Natural killer cell (primary cell): ENCODE results near the gene MEN1. TPM values are rescaled to one million over a fixed set of nuclear protein-coding genes. Genes with fewer than 3 reads are reported as not detected.

ENCODE experiments used
- ATAC-seq, 3 donors: fragments of 150-1000 bp in 2 of 3; fragments of 200-7000 bp in 1 of 3; cut with Tn5 transposase; 1 replicate in 1 of 3; 2 replicates in 2 of 3; pipeline ENCODE4 v1.10.0; 2021; ENCODE audit warnings: mild to moderate bottlenecking in 2 of 3, moderate library complexity in 2 of 3
- DNase-seq, 2 donors: peaks; one replicate each; pipeline versions ENCODE4 v3.0.0 to v3.0.0-alpha.2; 2013 to 2021; ENCODE audit warnings: mixed read lengths in 1 of 2
- H3K27ac ChIP-seq: one replicate; pipeline ENCODE4 v1.5.1; 2013; ENCODE audit warnings: mild to moderate bottlenecking, low read length
- H3K27me3 ChIP-seq: one replicate; pipeline ENCODE4 v1.6.1; 2013; ENCODE audit warnings: low read length; ENCODE audit not compliant: control insufficient read depth, insufficient read depth
- H3K36me3 ChIP-seq: one replicate; pipeline ENCODE4 v1.6.1; 2013; ENCODE audit warnings: low read length; ENCODE audit not compliant: control insufficient read depth, insufficient read depth
- H3K4me1 ChIP-seq: one replicate; pipeline ENCODE4 v1.6.1; 2013; ENCODE audit warnings: low read length; ENCODE audit not compliant: control insufficient read depth, insufficient read depth
- H3K4me3 ChIP-seq: one replicate; pipeline ENCODE4 v1.5.1; 2013; ENCODE audit warnings: low read length
- H3K9me3 ChIP-seq: one replicate; pipeline ENCODE4 v1.6.1; 2013; ENCODE audit warnings: low read length; ENCODE audit not compliant: control insufficient read depth, insufficient read depth
- H3K27ac Mint-ChIP-seq, 2 donors: one replicate each; pipeline ENCODE4 v1.8.0; 2022; ENCODE audit warnings: mild to moderate bottlenecking in 2 of 2, mixed read lengths in 2 of 2, moderate library complexity in 1 of 2
- H3K27me3 Mint-ChIP-seq, 2 donors: one replicate each; pipeline ENCODE4 v1.8.0; 2022; ENCODE audit warnings: low read depth in 2 of 2, mixed read lengths in 2 of 2
- H3K36me3 Mint-ChIP-seq: one replicate; pipeline ENCODE4 v1.8.0; 2022; ENCODE audit warnings: mixed read lengths
- H3K4me1 Mint-ChIP-seq, 2 donors: one replicate each; pipeline ENCODE4 v1.8.0; 2022; ENCODE audit warnings: mixed read lengths in 2 of 2
- H3K4me3 Mint-ChIP-seq: one replicate; pipeline ENCODE4 v1.8.0; 2022; ENCODE audit warnings: mild to moderate bottlenecking, moderate library complexity, mixed read lengths
- H3K9me3 Mint-ChIP-seq, 2 donors: one replicate each; pipeline ENCODE4 v1.8.0; 2022; ENCODE audit warnings: mixed read lengths in 2 of 2
- WGBS: methylation state at CpG from one replicate; pipeline ENCODE4 v1.1.7; 2013; ENCODE audit warnings: missing lambda C conversion rate; ENCODE audit not compliant: insufficient coverage; 5-methylcytosine and 5-hydroxymethylcytosine counted together
- intact Hi-C: fragments of 100-400 bp; cut with micrococcal nuclease; formaldehyde crosslinking; loops from one replicate; pipeline ENCODE4 v1.14.2; 2022
- total RNA-seq, 4 donors: library from RNA; stranded (reverse); fragments of 120-200 nt in 1 of 4; gene quantifications; one replicate each; pipeline versions ENCODE4 v1.2.3 to v1.2.4, GENCODE V29; 2013 to 2022
- TF ChIP-seq, protein P1 (sequence below): fragments of 200-600 bp; IDR thresholded peaks from one replicate; pipeline ENCODE4 v1.8.0; 2022; ENCODE audit warnings: antibody characterized with exemption

Gene MEN1
- total RNA-seq, 3 donors from 2014 or later (not counting 1 experiment from before 2014, with no cell fraction given), result 29.3 to 42.2 (median 32.2) TPM

DNA sequence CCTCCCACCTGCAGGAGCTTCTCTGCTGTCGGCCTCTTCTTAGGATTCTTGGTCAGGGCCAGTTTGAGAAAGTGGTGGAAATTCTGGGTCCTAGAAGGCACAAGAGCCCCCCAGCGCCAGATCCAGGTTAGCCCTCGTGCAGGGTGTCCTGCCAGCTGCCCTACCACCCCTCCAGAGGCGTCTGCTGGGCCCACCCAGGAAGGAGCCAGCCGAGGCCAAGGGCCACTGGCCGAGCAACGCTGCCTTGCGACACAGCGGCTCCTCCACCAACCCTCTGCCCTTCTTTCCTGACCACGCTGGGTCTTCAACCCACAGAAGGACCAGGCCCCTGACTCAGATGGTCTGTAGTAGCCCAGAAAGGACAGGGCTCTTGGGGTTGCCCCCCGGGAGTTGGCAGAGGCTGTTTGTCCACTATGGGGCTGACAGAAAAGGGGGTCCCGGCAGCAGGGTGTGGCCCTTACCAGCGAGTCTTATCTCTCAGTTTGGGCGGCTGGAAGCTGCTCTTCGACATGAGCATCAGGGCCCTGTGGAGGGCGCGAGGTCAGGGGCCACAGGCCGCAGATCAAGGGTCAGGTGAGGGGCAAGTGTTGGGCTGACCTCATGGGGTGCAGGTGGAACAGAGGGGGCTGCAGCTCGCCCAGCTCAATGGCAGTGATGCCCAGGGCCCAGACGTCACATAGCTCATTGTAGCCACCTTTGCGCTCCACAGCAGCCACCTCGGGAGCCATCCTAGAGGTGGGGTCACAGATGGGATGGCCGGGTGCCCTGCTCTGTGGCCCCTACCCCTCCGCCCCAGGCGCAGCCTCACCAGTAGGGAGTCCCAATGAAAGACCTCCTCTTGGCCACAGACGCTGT, 9.8 kb downstream of the MEN1 start:
- peak overlapping the region; percentile 43 for H3K4me3 Mint-ChIP-seq
- H3K27me3 ChIP-seq, result no peaks in the 10 kb centered on the region
- H3K4me1 ChIP-seq, result peaks cover 42% of the 10 kb centered on the region
- DNase-seq (no peak), ATAC-seq (no peak)
- no peak overlapping the region for H3K4me3 ChIP-seq
- WGBS, result 82% methylated on average over 26 of the region's 26 CpGs
- no peaks in the 10 kb centered on the region for H3K9me3 Mint-ChIP-seq
- peak overlapping the region; percentile 25 for H3K27ac ChIP-seq
- H3K36me3 ChIP-seq, result peaks cover 25% of the 10 kb centered on the region
- intact Hi-C loops, result no loop called here
- no peaks in the 10 kb centered on the region for H3K27me3 Mint-ChIP-seq
- no peaks in the 10 kb centered on the region for H3K36me3 Mint-ChIP-seq
- TF ChIP-seq, protein P1, sequence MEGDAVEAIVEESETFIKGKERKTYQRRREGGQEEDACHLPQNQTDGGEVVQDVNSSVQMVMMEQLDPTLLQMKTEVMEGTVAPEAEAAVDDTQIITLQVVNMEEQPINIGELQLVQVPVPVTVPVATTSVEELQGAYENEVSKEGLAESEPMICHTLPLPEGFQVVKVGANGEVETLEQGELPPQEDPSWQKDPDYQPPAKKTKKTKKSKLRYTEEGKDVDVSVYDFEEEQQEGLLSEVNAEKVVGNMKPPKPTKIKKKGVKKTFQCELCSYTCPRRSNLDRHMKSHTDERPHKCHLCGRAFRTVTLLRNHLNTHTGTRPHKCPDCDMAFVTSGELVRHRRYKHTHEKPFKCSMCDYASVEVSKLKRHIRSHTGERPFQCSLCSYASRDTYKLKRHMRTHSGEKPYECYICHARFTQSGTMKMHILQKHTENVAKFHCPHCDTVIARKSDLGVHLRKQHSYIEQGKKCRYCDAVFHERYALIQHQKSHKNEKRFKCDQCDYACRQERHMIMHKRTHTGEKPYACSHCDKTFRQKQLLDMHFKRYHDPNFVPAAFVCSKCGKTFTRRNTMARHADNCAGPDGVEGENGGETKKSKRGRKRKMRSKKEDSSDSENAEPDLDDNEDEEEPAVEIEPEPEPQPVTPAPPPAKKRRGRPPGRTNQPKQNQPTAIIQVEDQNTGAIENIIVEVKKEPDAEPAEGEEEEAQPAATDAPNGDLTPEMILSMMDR, result no peak
- peak overlapping the region; percentile 46 to 76 for H3K27ac Mint-ChIP-seq
- no peaks in the 10 kb centered on the region for H3K9me3 ChIP-seq
- H3K4me1 Mint-ChIP-seq, result peaks cover 10 to 14% of the 10 kb centered on the region in 2 donors

DNA sequence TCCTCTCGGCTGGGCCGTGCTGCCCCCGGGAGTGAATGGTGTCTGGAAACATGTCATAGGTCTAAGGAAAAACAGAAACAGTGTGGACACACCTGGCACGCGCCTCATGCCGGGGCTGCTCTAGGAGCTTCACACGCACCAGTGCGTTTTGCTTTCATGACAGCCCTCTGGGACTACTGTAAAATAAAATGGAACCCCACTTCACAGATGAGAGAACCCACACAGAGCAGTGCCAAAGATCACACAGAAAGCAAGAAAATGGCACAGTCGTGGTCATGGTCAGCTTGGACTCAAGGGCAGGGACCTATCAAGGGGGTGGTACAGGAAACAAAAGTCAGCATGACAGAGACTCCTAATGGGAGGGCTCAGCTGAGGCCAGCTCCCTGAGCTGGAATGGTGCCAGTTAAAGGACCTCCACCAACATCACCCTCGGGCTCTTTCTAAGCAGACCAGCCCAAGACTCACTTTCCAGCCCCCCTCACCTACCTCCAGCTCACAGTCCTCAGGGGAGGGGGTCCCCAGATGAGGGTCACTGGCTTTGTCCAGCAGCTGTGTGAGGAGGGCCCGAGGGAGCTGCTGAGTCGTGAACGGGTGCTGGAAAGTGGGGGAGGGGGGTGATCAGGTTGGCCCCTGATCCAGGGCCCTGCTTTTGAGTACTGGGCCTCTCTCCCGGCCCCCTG, 10.6 kb downstream of the MEN1 start:
- intact Hi-C loops, result no loop called here
- TF ChIP-seq, protein P1, result no peak

DNA sequence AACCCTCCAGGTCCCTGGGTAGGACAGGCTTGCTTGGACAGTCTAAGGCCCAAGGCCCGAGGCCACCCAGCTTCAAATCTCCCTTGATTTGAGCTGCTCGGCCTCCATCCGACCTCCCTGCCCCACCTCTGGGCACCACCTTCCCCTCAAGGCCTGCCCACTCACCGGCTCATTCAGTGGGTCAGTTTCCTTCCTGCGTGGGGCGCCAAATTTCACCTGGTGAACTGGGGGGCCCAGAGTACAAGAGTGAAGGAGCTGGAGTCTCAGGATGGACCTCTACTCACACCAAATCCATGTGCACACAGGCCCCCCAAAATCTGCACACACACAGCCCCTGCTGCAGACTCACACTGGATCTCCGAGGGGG, 11.1 kb downstream of the MEN1 start:
- peaks cover 40% of the 10 kb centered on the region for H3K4me1 ChIP-seq
- Mint-ChIP-seq H3K36me3 (no peaks in the 10 kb centered on the region), H3K27me3 (no peaks in the 10 kb centered on the region)

More for the DNA sequence above, 10.6 kb downstream of the MEN1 start:
- H3K4me1 ChIP-seq, result peaks cover 42% of the 10 kb centered on the region
- peak overlapping the region in 1 of 2 donors; percentile 32 for H3K27ac Mint-ChIP-seq
- no peak overlapping the region for H3K4me3 Mint-ChIP-seq
- H3K9me3 Mint-ChIP-seq, result no peaks in the 10 kb centered on the region
- no peaks in the 10 kb centered on the region for H3K36me3 Mint-ChIP-seq
- WGBS, result 70% methylated on average over 14 of the region's 14 CpGs
- H3K27me3 ChIP-seq, result no peaks in the 10 kb centered on the region
- no peak overlapping the region for H3K27ac ChIP-seq
- H3K4me3 ChIP-seq, result no peak overlapping the region
- ATAC-seq (no peak), DNase-seq (no peak)
- no peaks in the 10 kb centered on the region for H3K27me3 Mint-ChIP-seq
- no peaks in the 10 kb centered on the region for H3K9me3 ChIP-seq
- peaks cover 10 to 14% of the 10 kb centered on the region in 2 donors for H3K4me1 Mint-ChIP-seq
- H3K36me3 ChIP-seq, result peaks cover 22% of the 10 kb centered on the region

More for the DNA sequence above, 11.1 kb downstream of the MEN1 start:
- intact Hi-C loops, result no loop called here
- Histone ChIP-seq H3K27ac (no peak overlapping the region), H3K4me3 (no peak overlapping the region), H3K36me3 (peaks cover 22% of the 10 kb centered on the region), H3K27me3 (no peaks in the 10 kb centered on the region), H3K9me3 (no peaks in the 10 kb centered on the region)
- no peak for DNase-seq
- no peaks in the 10 kb centered on the region for H3K9me3 Mint-ChIP-seq
- H3K27ac Mint-ChIP-seq, result peak overlapping the region in 1 of 2 donors; percentile 32
- no peak overlapping the region for H3K4me3 Mint-ChIP-seq
- peaks cover 13 to 14% of the 10 kb centered on the region in 2 donors for H3K4me1 Mint-ChIP-seq
- no peak for ATAC-seq
- 79% methylated on average over 7 of the region's 7 CpGs for WGBS
- TF ChIP-seq, protein P1, result no peak
